ENCODE data around the gene ZBTB16.

- no peak for TF ChIP-seq EZH2 (IDR thresholded peaks at IDR 0.05)
- TF ChIP-seq POLR2AphosphoS5 (IDR thresholded peaks at IDR 0.05; ENCODE audit: borderline replicate concordance, low read depth, low read length) = no peak
- TF ChIP-seq FOXP2 (optimal IDR thresholded peaks at IDR 0.05; ENCODE audit: control extremely low read depth, extremely low read length, insufficient read depth) = no peak
Observed at GRCh38 chr11:114275280-114275679, 215.8 kb downstream of the ZBTB16 start.
